CD8-positive, alpha-beta memory T cell (primary cell): ENCODE data around the gene SDHA. TPM values are rescaled to one million over a fixed set of nuclear protein-coding genes. Genes with fewer than 3 reads are reported as not detected.

Source experiments
- CTCF ChIA-PET: fragments of 350-600 bp; sonication (Branson Sonifier 250); formaldehyde crosslinking; loops from one replicate; lab custom pipeline; 2021; ENCODE audit warnings: antibody characterized with exemption; lab: Charles Lee
- POLR2A ChIA-PET: fragments of 350-600 bp; sonication (Branson Sonifier 250); formaldehyde crosslinking; loops from one replicate; lab custom pipeline; 2021; ENCODE audit warnings: antibody characterized with exemption; lab: Charles Lee
- DNase-seq, 5 donors: peaks; one replicate each; pipeline versions ENCODE4 v3.0.0 to v3.0.0-alpha.2; 2020 to 2022; ENCODE audit warnings: mixed read lengths in 1 of 5
- H3K27ac ChIP-seq: one replicate; pipeline ENCODE4 v1.7.0; 2013; ENCODE audit warnings: low read depth, mild to moderate bottlenecking, low read length, moderate library complexity
- H3K27me3 ChIP-seq: 2 replicates; pipeline ENCODE4 v1.7.0; 2013; ENCODE audit warnings: low read length, mild to moderate bottlenecking; ENCODE audit not compliant: insufficient read depth, poor library complexity, severe bottlenecking
- H3K36me3 ChIP-seq: 2 replicates; pipeline ENCODE4 v1.7.0; 2013; ENCODE audit warnings: mild to moderate bottlenecking, low read length, moderate library complexity; ENCODE audit not compliant: insufficient read depth
- H3K4me1 ChIP-seq: 2 replicates; pipeline ENCODE4 v1.7.0; 2013; ENCODE audit warnings: mild to moderate bottlenecking, low read length, moderate library complexity; ENCODE audit not compliant: insufficient read depth
- H3K4me3 ChIP-seq: 2 replicates; pipeline ENCODE4 v1.7.0; 2013; ENCODE audit warnings: mild to moderate bottlenecking, low read length
- H3K9me3 ChIP-seq: 2 replicates; pipeline ENCODE4 v1.7.0; 2013; ENCODE audit warnings: mild to moderate bottlenecking, low read length
- H3K27ac Mint-ChIP-seq, 8 donors: one replicate each; pipeline ENCODE4 v1.8.0; 2020 to 2021; ENCODE audit warnings: mixed read lengths in 8 of 8, mild to moderate bottlenecking in 6 of 8, inconsistent platforms in 3 of 8, moderate library complexity in 3 of 8
- H3K27me3 Mint-ChIP-seq, 2 donors: one replicate each; pipeline ENCODE4 v1.8.0; 2020 to 2021; ENCODE audit warnings: mixed read lengths in 2 of 2, mild to moderate bottlenecking in 1 of 2, moderate library complexity in 1 of 2
- H3K36me3 Mint-ChIP-seq, 3 donors: one replicate each; pipeline ENCODE4 v1.8.0; 2020 to 2021; ENCODE audit warnings: mixed read lengths in 3 of 3, inconsistent platforms in 1 of 3, mild to moderate bottlenecking in 1 of 3
- H3K4me1 Mint-ChIP-seq, 3 donors: one replicate each; pipeline ENCODE4 v1.8.0; 2020 to 2021; ENCODE audit warnings: mixed read lengths in 3 of 3, inconsistent platforms in 1 of 3, mild to moderate bottlenecking in 1 of 3
- H3K4me3 Mint-ChIP-seq, 7 donors: one replicate each; pipeline ENCODE4 v1.8.0; 2020 to 2021; ENCODE audit warnings: mixed read lengths in 7 of 7, mild to moderate bottlenecking in 6 of 7, moderate library complexity in 4 of 7, inconsistent platforms in 2 of 7
- H3K9me3 Mint-ChIP-seq, 5 donors: one replicate each; pipeline ENCODE4 v1.8.0; 2020 to 2022; ENCODE audit warnings: mixed read lengths in 5 of 5, mild to moderate bottlenecking in 3 of 5, moderate library complexity in 2 of 5, inconsistent platforms in 1 of 5
- polyA plus RNA-seq: library from polyadenylated mRNA; unstranded; fragments of 300-500 nt; fragmentation: Illumina TruSeq; gene quantifications from one replicate; pipeline ENCODE4 v1.2.3, GENCODE V29; 2021
- total RNA-seq, 2 experiments: library from RNA; stranded (reverse); gene quantifications; one replicate each; pipeline ENCODE4 v1.2.3, GENCODE V29; 2021

Gene SDHA
- total and polyA plus RNA-seq, 3 experiments from 2014 or later = 168 to 237 (median 171) TPM

GRCh38 chr5:181566-181965, 36.6 kb upstream of the SDHA start:
- ChIA-PET POLR2A (no interaction called here), CTCF (no interaction called here)
- Histone ChIP-seq H3K36me3 (no peaks in the 10 kb centered on the region), H3K4me3 (no peak overlapping the region), H3K4me1 (no peaks in the 10 kb centered on the region), H3K27me3 (peaks cover 4% of the 10 kb centered on the region), H3K9me3 (no peaks in the 10 kb centered on the region), H3K27ac (no peak overlapping the region)
- Mint-ChIP-seq H3K36me3 (no peaks in the 10 kb centered on the region), H3K4me3 (no peak overlapping the region), H3K27ac (no peak overlapping the region), H3K4me1 (no peaks in the 10 kb centered on the region), H3K9me3 (no peaks in the 10 kb centered on the region), H3K27me3 (peaks cover 2 to 12% of the 10 kb centered on the region in 2 donors)
- peak in 1 of 5 donors; percentile 26 for DNase-seq

- Histone ChIP-seq H3K36me3 (no peaks in the 10 kb centered on the region), H3K4me3 (no peak overlapping the region), H3K27ac (no peak overlapping the region), H3K9me3 (no peaks in the 10 kb centered on the region), H3K27me3 (peaks cover 4% of the 10 kb centered on the region), H3K4me1 (no peaks in the 10 kb centered on the region)
- no peaks in the 10 kb centered on the region for H3K4me1 Mint-ChIP-seq
- no peaks in the 10 kb centered on the region for H3K36me3 Mint-ChIP-seq
- H3K27ac Mint-ChIP-seq = no peak overlapping the region
- no peak for DNase-seq
- no peak overlapping the region for H3K4me3 Mint-ChIP-seq
- ChIA-PET CTCF (no interaction called here), POLR2A (no interaction called here)
- H3K9me3 Mint-ChIP-seq = no peaks in the 10 kb centered on the region
- H3K27me3 Mint-ChIP-seq = peaks cover 2 to 12% of the 10 kb centered on the region in 2 donors
Observed at GRCh38 chr5:182126-182525, 36.0 kb upstream of the SDHA start.

- Histone ChIP-seq H3K27me3 (peaks cover 9% of the 10 kb centered on the region), H3K27ac (no peak overlapping the region), H3K4me3 (no peak overlapping the region), H3K36me3 (no peaks in the 10 kb centered on the region), H3K9me3 (no peaks in the 10 kb centered on the region), H3K4me1 (peaks cover 5% of the 10 kb centered on the region)
- Mint-ChIP-seq H3K27me3 (peaks cover 5 to 18% of the 10 kb centered on the region in 2 donors), H3K27ac (no peak overlapping the region), H3K9me3 (no peaks in the 10 kb centered on the region), H3K36me3 (no peaks in the 10 kb centered on the region), H3K4me1 (peaks cover 6 to 11% (median 6%) of the 10 kb centered on the region in 3 donors), H3K4me3 (no peak overlapping the region)
- no peak for DNase-seq
- ChIA-PET CTCF (no interaction called here), POLR2A (no interaction called here)
Observed at GRCh38 chr5:184471-184870, 33.6 kb upstream of the SDHA start.

- H3K4me3 Mint-ChIP-seq = no peak overlapping the region
Observed at GRCh38 chr5:185095-186070, 32.7 kb upstream of the SDHA start.

GRCh38 chr5:186091-187041, 31.8 kb upstream of the SDHA start:
- CTCF ChIA-PET = no interaction called here
- POLR2A ChIA-PET = no interaction called here

More at GRCh38 chr5:185095-186070, 32.7 kb upstream of the SDHA start:
- DNase-seq = peak in 1 of 5 donors; percentile 42
- H3K27ac ChIP-seq = no peak overlapping the region
- peaks cover 5% of the 10 kb centered on the region for H3K27me3 ChIP-seq
- H3K9me3 ChIP-seq = no peaks in the 10 kb centered on the region
- peaks cover 5% of the 10 kb centered on the region for H3K4me1 ChIP-seq
- no peak overlapping the region for H3K4me3 ChIP-seq
- H3K9me3 Mint-ChIP-seq = no peaks in the 10 kb centered on the region
- H3K4me1 Mint-ChIP-seq = peaks cover 6 to 11% (median 6%) of the 10 kb centered on the region in 3 donors
- peaks cover 5 to 15% of the 10 kb centered on the region in 2 donors for H3K27me3 Mint-ChIP-seq
- no peaks in the 10 kb centered on the region for H3K36me3 Mint-ChIP-seq
- CTCF ChIA-PET = no interaction called here
- POLR2A ChIA-PET = no interaction called here
- H3K27ac Mint-ChIP-seq = no peak overlapping the region
- no peaks in the 10 kb centered on the region for H3K36me3 ChIP-seq

GRCh38 chr5:187042-187431, 31.1 kb upstream of the SDHA start:
- H3K4me1 ChIP-seq = peaks cover 5% of the 10 kb centered on the region
- H3K36me3 ChIP-seq = no peaks in the 10 kb centered on the region
- no peaks in the 10 kb centered on the region for H3K9me3 Mint-ChIP-seq
- peaks cover 5% of the 10 kb centered on the region for H3K27me3 ChIP-seq
- peak in 1 of 5 donors; percentile 43 for DNase-seq
- H3K4me1 Mint-ChIP-seq = peaks cover 6 to 11% (median 6%) of the 10 kb centered on the region in 3 donors
- peaks cover 5 to 11% of the 10 kb centered on the region in 2 donors for H3K27me3 Mint-ChIP-seq
- H3K9me3 ChIP-seq = no peaks in the 10 kb centered on the region
- H3K27ac Mint-ChIP-seq = no peak overlapping the region
- H3K36me3 Mint-ChIP-seq = no peaks in the 10 kb centered on the region
- CTCF ChIA-PET = no interaction called here
- H3K4me3 ChIP-seq = no peak overlapping the region
- no peak overlapping the region for H3K27ac ChIP-seq
- POLR2A ChIA-PET = no interaction called here
- no peak overlapping the region for H3K4me3 Mint-ChIP-seq

More at GRCh38 chr5:186091-187041, 31.8 kb upstream of the SDHA start:
- Histone ChIP-seq H3K36me3 (no peaks in the 10 kb centered on the region), H3K27ac (no peak overlapping the region), H3K4me3 (no peak overlapping the region), H3K27me3 (peaks cover 5% of the 10 kb centered on the region), H3K4me1 (peaks cover 5% of the 10 kb centered on the region), H3K9me3 (no peaks in the 10 kb centered on the region)
- no peak overlapping the region for H3K4me3 Mint-ChIP-seq
- no peak overlapping the region for H3K27ac Mint-ChIP-seq
- DNase-seq = peak in 1 of 5 donors; percentile 47
- H3K27me3 Mint-ChIP-seq = peaks cover 5 to 11% of the 10 kb centered on the region in 2 donors
- H3K36me3 Mint-ChIP-seq = no peaks in the 10 kb centered on the region
- peaks cover 6 to 11% (median 6%) of the 10 kb centered on the region in 3 donors for H3K4me1 Mint-ChIP-seq
- no peaks in the 10 kb centered on the region for H3K9me3 Mint-ChIP-seq

GRCh38 chr5:187617-188451, 30.3 kb upstream of the SDHA start:
- Mint-ChIP-seq H3K27ac (peak overlapping the region in 1 of 8 donors; percentile 83), H3K9me3 (no peaks in the 10 kb centered on the region), H3K27me3 (peaks cover 5 to 12% of the 10 kb centered on the region in 2 donors), H3K36me3 (no peaks in the 10 kb centered on the region), H3K4me1 (peaks cover 6 to 11% (median 6%) of the 10 kb centered on the region in 3 donors), H3K4me3 (peak overlapping the region in 2 of 7 donors; percentile 42 to 61)
- CTCF ChIA-PET = interaction anchor here (0.8 to 1.8 kb wide), 14 partner anchors 7 to 243 kb away, joined by 3 to 10 read pairs (median 4); partner anchors contain the start of genes CCDC127, PDCD6 and SDHA
- H3K9me3 ChIP-seq = no peaks in the 10 kb centered on the region
- H3K27ac ChIP-seq = no peak overlapping the region
- POLR2A ChIA-PET = interaction anchor here (0.9 kb wide), 2 partner anchors 30 to 31 kb away, joined by 4 to 5 read pairs; partner anchors contain the start of genes CCDC127 and SDHA
- H3K4me1 ChIP-seq = peaks cover 5% of the 10 kb centered on the region
- no peak overlapping the region for H3K4me3 ChIP-seq
- peak in 1 of 5 donors; percentile 47 for DNase-seq
- H3K36me3 ChIP-seq = no peaks in the 10 kb centered on the region
- H3K27me3 ChIP-seq = peaks cover 5% of the 10 kb centered on the region
